Activated CD4-positive, alpha-beta T cell treated with anti-CD3 and anti-CD28 coated beads, Interleukin-2, Interleukin-4, amounts not matched to agents 100 ng/mL and 50 ng/mL, durations not matched to agents 16 hours and 8 hours (primary cell): ENCODE data around the gene WFIKKN2.
A peak's percentile ranks its signal among the peaks of the same experiment; 100 is the strongest.
"Not testable (repeated sequence)": the region's sequence is repeated elsewhere in the genome, so short reads cannot be mapped to it uniquely, and the experiment has no call there.

Experiments used
- DNase-seq: peaks from one replicate; pipeline ENCODE4 v3.0.0-alpha.2; 2020; ENCODE audit warnings: low spot score

WFIKKN2 gene

DNA sequence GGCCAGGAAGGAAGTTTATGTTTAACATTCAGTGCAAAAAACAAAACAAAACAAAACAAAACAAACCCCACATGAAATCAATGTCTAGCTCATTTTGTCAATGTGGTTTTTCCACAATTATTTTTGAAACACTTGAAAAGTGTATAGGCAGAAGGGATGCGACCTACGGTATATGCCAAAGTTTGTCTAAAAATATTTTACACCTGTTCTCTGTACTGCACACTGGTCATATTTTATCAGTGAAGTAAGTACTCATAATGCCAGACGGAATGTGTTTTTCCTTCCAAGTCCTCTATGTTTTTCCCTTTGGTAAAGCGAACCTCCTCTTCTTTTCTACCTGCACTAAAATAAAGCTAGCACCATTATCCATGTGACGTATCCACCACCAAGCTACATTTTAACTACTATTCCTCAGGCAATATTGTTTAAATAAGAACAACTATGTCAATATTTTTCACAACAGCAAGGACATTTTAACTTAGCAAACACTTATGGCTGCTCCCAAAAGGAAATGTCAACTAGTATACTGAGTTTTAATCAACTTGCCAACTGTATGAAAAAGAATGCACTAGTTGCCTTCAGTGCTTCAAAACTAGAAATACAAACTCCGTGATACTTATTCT, 20.4 kb downstream of the WFIKKN2 start:
- no peak for DNase-seq

DNA sequence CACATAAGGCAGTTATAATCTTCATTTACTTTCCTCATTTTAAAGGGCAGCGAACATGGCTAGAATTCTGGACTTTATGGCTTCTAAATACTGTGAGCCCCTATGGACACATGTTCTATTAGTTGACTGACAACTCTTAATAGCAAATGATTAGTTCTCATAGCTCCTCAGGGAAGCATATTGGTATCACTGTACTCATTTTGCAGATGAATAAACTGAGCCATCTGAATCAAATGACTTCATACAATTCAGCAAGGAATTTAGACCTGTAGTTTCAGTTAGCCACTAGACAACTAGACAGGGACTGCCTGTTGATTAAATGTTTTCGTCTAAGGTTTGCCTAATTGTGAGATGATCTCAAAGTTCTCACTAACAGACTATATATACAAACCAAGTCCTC, 21.0 kb downstream of the WFIKKN2 start:
- no peak for DNase-seq

DNA sequence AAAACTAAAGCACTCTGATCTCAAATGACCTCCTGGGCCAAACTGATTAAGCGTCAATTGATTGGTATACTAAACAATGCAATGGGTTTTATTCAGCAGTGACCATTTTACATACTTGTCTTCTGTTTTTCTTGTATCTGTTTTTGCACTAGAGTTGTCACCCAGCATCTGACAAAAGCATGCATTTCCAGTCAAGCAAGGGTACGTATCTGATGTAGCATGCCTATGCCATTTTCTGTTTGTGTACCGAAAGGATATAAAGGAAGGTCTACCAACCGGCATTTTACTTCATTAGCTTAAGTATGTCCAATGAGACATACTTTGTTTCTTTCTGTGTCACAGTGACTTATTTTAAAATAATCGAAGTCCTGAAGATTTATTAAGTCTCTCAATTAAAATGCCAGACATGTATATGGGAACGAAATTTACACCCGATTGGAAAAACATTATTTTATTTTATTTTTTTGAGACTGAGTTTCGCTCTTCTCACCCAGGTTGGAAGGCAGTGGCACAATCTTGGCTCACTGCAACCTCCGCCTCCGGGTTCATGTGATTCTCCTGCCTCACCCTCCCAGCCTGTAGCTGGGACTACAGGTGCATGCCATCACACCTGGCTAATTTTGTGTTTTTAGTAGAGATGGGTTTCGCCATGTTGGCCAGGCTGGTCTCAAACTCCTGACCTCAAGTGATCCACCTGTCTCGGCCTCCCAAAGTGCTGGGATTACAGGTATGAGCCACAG, 23.3 kb downstream of the WFIKKN2 start:
- DNase-seq: no peak

DNA sequence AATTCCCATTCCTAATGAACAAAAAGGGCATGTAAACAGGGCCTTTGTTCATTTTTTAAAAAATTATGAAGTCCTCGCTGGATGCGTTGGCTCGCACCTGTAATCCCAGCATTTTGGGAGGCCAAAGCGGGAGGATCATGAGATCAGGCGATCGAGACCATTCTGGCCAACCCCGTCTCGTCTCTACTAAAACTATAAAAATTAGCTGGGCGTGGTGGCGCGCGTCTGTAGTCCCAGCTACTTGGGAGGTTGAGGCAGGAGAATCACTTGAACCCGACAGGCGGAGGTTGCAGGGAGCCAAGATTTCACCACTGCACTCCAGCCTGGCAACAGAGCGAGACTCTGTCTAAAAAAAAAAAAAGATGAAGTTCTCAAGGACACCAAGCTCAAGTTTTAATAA, 24.3 kb downstream of the WFIKKN2 start:
- not testable (repeated sequence) for DNase-seq

DNA sequence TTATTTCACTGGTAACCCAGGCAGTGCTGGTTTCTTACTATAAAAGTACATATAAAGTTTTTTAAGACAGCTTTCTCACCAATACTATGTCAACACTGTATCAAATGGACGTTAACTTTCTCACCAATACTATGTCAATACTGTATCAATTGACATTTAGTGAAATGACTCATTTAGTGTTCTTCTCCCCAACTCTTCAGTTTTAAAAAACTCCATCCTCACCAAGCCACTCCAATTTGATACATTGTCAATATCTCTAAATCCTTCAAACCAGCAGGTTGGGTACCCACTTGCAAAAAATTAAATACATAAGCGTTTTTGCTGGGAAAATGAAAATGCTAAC, 25.9 kb downstream of the WFIKKN2 start:
- no peak for DNase-seq

DNA sequence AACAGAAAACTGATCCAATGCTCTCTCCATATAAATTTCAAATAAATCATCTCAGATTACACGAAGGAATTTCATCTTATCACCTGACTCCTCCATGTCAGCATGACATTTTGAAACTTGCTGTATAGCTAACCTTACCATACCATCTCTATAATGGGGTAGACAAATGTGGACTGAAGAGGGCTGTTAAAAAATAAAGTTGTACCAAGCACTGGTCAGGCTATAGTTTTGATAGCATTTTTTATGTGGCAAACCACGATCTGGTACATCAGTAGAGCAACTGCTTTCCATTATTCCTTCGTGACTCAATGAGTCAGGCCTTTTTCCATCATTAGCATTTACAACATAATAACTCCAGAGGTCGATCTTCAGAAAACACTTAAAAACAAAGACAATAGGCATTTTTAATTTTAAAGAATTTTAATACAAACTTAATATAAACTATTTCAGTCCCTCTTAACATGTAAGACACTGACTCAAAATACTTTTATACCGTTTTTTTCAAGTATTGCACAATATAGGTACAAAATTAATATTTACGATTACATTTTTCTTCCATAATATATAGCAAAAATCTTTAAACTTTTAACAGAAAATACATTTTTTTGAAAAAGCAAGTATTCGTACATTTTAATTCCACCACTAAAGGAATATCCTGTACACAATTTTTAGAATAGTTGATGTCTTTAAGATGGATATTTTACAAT, 26.6 kb downstream of the WFIKKN2 start:
- DNase-seq: no peak

DNA sequence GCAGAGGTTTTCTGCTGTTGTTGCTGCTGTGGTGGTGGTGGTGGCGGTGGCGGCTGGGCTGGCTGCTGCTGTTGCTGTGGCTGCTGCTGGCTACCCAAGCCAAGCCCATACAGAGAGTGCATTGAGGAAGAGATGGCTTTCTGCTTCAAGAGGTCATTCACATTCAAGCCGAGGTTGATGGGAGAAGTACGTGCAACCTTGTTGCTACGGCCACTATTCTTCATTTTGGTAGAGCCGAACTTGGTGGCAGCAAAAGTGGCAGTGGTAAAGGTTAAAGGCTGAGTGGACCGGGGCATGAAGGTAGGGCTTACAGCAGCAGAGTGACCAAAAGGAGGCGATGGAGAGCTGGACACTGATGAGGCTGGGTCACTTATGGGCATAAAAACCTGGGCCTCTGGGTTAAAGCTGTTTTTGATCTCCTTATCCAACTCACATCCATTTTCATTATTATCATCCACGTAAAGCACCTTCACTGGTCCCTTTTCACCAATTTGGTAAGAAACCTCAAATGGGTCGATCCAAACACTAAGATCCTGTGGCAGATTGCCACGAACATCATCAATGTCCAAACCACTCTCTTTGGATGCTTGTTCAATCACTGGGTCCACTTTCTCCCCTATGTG, 27.9 kb downstream of the WFIKKN2 start:
- DNase-seq: peak; percentile 41

DNA sequence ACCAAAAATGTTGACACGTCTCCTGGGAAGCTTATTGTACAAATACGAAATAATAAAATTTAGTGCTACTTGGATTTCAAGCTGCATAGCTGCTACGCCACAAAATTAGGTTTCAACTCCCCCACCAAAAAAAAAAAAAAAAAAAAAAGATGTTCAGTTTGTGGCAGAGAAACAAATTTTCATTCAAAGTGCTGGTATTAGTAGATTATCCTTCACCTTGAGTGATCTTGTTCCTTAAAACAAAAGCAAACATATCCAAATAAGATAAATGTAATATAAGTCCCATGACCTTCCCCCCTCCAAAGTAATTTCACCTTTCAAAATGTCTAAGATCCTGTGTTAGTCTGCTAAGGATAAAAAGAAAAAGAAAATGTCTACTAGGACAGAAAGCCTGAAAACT, 28.5 kb downstream of the WFIKKN2 start:
- DNase-seq: no peak

DNA sequence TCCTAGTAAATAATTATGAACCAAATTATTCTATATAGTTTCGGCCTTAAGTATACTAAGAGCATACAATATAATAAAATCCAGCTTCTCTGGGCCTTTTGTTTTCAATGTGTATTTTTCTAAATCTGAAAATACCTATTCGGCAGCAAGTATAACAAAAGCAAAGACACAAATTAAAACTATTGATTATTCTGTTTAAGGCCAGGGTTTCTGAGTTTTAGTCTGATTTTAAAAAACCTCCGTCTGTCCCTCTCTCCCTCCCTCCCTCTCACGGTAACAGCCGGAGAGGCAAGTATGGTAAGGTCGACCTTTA, 29.3 kb downstream of the WFIKKN2 start:
- no peak for DNase-seq

DNA sequence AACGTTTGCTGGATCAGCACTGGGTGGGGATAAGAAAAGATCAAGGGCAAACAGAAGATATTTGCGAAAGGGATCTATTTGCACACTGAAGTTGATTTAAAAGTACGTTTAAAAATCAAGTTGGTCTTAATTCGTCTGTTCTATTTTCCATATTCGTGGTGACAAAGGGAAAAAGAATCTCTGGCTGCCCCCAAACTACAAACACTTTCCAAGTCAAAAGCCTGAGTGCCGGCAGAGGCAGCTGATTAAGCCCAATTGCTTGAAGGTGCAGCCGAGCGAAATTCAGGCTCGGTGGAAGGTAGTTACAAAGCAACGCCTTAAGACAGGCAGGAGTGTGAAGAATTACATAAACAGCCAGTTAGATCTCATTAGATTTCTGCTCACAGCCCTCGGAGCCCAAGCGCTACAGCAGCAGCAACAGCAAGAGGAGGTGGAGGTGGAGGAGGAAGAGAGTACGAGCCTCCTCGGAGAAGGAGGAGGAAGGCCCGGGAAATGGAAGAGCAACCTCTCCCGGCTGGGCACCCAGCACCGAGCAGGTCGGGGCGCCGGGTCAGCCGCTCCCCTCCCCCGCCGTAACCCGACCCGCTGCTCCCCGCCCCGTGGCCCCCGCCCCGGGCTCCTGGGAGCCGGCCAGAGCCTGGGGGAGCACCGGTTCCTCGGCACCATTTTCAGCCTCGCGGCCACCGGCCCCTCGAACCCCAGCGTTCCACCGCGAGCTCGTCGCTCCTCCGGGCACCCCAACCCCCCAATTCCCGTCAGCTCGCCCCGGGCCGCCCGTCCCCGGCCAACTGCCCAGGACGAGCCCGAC, 29.9 kb downstream of the WFIKKN2 start:
- peak; percentile 44 for DNase-seq

DNA sequence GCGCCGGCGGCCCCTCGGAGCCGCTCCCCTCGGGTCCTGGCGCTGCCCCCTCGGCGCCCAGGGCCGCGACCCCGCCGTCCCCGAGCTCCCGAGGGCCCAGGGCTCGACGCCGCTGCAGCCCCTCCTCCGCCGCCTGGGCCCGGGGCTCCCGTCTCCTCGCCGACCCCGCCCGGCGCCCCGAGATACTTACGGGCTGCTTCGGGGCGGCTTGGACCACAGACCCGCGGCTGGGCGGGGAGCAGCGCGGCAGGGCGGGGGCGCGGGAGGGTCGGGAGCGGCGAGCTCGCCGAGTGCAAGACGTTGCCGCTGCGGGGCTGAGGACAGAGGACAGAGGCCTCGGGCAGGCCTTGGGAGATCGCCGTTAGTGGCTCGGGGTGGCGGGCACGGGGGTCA, 30.5 kb downstream of the WFIKKN2 start:
- no peak for DNase-seq

DNA sequence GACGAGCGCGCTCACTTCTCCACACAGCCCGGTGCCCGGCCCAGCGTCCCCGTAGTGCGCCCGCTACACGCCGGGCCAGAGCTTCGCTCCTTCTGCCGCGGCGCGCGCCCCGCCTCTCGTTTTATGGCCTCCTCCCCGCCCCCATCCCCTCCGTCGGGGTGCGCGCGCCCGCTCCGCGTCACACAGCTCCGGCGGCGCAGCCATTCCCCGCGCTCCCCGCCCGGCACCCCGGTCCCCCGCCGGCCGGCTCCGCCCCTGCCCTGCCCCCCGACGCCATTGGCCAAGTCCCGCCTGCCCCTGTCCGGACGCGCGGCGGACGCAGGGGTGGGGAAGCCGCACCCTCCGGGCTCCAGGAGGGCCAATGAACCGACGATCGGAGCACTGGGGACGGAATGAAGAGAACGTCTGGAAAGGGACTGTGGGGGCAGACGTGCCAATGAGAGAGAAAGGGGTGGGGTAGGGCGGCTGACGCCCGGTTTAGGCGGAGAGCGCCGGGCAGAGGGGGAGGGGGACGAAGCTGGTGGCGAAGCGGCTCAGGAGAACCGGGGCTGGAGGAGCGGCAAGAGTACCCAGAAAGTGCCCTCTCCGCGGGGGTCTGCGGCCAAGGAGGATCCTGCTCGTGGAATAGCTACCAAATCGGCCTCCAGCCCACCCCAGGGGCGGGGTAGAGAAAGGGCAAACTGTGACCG, 31.0 kb downstream of the WFIKKN2 start, which contains the start of gene TOB1:
TOB1 (minus strand) TSS at position 94 of the 689 bp plus-strand sequence. CDS start 2,337 bp downstream, outside the sequence.
- DNase-seq: peak; percentile 97

DNA sequence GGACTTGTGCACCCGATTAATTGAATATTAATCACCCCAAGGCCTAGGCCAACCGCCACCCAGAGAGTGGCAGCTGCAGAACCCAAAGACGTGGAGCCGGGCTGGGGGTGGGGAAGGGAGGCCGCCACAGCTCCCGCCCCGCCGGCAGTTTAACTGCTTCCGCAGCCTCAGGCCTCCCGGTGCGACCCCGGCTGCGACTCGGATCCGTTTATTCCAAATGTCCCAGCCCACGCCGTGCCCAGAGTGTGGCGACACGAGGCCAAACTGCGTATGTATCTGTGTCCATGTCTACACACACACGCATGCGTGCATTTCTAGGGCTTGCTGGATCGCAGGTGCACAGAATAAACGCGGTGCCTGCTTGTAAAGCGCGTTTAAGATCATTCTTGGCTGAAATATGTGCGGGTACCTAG, 31.6 kb downstream of the WFIKKN2 start:
- DNase-seq: peak; percentile 54

DNA sequence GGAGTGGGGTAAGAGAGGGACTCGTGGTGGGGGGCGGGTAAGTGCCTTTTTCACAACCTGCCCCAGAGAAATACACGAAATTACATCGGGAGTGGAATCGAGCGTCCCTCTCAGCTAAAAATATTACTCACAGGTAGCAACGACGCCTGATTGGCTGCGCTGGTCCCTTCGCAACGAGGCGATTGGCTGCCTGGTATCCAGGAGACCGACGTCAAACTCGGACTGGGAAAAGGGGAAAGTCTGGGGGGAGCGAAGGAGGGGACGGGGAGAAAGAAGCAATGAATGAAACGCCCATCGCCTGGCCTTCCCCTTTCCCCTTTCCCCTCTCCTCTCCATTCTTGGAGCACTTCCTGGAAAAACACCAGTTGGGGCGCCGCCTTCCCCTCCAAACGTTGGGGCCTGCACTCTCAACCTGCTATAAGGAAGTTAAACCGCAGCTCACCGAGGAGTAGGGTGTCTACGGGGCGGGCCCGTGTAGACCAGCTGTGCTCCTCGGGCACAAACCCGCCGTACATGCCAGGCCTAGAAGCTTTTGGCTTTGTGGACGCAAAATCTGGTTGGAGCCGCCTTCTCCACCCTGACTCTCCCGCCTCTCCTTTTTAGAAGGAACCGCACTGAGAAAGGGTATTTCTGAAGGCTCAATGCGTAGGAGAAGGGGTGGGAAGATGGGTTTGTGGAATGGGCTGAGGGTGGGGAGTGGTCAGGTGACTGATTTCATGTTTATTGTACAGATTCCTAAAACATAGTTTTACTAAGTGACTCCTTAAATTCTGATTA, 32.2 kb downstream of the WFIKKN2 start:
- DNase-seq: peak; percentile 91

DNA sequence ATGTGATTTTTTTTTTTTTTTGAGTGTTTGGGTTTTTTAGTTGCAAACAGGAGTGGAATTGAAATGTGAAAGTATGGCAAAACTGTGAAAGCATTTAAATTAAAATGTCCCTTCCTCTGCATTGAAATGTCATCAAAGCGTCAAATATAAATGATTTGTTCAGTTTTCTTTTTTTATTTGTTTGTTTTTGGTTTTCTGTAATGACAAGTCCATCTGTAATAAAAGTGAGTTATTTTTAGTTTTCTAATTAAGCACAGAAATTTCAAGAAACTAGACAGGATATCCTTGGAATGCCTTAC, 32.7 kb downstream of the WFIKKN2 start:
- no peak for DNase-seq

DNA sequence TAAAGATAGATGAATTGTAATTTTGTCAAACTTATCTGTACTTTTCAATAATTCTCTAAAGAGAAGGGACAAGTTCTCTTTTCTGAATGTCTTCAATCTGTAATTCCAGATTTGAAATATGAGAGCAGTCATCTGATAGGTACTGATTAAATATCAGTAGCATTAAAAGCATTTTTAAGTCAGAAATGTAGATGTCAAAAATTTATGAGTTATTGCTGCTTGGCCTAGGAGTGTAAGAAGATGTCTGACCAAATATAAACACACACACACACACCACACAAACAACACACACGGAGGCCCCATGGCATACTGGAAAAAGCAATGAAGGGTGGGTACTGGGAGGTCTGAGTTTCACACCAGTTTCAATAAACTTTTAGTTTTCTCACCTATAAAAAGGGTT, 33.2 kb downstream of the WFIKKN2 start:
- no peak for DNase-seq

DNA sequence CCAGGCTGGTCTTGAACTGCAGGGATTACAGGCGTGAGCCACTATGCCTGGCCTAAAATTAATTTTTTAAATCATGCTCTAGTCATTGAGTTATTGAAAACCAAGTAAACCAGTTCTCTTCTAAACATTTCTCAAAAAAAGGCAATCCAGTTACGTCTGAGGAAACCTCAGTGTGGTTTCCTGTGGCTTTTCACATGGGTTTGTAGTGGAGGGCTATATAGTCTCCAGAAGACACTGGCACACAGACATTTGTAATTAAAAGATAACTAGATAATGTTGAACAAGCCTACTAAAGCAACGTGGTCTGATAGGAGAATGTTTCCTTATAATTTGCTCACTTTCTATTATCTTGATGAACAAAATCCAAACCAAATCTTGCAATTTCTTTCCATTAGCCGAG, 36.0 kb downstream of the WFIKKN2 start:
- peak; percentile 64 for DNase-seq

DNA sequence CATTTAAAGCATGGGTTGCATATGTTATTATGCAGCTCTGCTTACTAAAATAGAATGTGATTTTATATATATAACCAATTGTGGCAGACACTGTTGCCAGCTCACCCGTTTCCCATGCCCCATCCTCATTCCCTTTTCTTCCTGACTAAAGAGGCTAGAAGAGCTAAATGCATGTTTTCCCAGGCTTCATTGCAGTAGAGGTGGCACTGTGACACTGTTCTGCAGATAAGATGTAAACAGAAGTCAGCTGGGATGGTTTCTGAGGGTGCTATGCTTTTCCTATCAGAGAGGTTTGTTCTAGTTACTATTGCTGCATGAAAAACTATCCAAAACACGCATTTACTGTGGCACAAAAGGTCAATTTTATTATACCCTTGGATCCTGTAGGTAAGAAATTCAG, 36.5 kb downstream of the WFIKKN2 start:
- DNase-seq: no peak

DNA sequence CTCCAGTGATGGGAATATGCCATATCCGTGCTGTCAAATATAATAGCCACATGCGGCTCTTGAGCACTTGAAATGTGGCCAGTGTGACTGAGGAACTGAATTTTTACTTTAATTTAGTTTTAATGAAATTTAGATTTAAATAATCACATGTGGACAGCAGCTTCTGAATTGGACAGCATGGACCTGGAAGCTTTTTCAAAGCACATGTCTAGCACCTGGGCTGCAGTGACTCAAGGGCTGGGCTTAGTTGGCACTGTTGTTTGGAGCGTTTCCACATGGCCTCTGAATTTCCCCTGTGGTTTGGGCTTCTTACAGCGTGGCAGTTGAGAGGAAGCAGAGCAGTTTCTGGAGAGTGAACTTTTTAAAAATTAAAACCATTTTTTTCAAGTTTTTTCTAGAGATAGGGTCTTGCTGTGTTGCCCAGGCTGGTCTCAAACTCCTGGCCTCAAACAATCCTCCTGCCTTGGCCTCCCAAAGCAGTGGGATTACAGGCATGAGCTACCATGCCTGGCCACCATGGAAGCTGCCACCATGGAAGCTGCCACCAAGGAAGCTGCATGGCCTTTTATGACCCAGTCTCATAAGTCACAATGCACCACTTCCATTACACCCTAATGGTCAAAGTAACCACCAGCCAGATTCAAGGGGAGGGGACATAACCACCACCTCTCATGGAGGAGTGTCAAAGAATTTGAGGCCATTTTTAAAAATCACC, 37.5 kb downstream of the WFIKKN2 start:
- peak; percentile 71 for DNase-seq

DNA sequence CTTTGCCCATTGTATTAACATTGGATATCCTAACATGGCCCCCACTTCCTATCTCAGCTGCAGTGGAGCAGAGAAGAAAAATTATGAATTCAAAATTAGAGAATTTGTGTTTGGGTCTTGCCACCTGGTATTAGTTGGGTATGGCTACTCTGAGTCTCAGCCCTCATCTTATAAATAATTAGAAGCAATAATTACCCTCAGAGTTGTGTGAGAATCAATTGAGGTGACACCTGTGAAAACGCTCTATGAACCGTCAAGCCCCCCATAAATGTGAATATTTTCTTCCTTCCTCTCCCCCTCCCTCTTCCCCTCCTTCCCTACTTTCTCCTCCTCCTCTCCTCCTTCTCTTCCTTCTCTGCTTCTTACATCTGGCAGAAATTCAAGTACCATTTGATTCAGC, 39.7 kb downstream of the WFIKKN2 start:
- DNase-seq: no peak
